Osteoblast (primary cell): Measurements from ENCODE around the gene ABCF3. TPM values are rescaled to one million over a fixed set of nuclear protein-coding genes. Genes with fewer than 3 reads are reported as not detected.
A peak's percentile ranks its signal among the peaks of the same experiment; 100 is the strongest.

ENCODE experiments used
- DNase-seq: peaks from one replicate; pipeline ENCODE4 v3.0.0; 2011; ENCODE audit warnings: low spot score, mixed read lengths; ENCODE audit not compliant: insufficient read length; ENCODE audit errors: missing footprints
- H2AFZ ChIP-seq: 2 replicates; pipeline ENCODE4 v1.6.0; 2011; ENCODE audit warnings: mild to moderate bottlenecking, low read length
- H3K27ac ChIP-seq: 2 replicates; pipeline ENCODE4 v1.5.1; 2011; ENCODE audit warnings: mild to moderate bottlenecking, low read depth, low read length, moderate library complexity
- H3K27me3 ChIP-seq: 2 replicates; pipeline ENCODE4 v1.6.0; 2012; ENCODE audit warnings: mild to moderate bottlenecking, control low read depth, inconsistent platforms, low read length, moderate library complexity; ENCODE audit not compliant: insufficient read depth
- H3K36me3 ChIP-seq: 2 replicates; pipeline ENCODE4 v1.5.1; 2011; ENCODE audit warnings: mild to moderate bottlenecking, low read length, control low read depth, moderate library complexity; ENCODE audit not compliant: insufficient read depth
- H3K4me1 ChIP-seq: 2 replicates; pipeline ENCODE4 v1.5.1; 2011; ENCODE audit warnings: mild to moderate bottlenecking, low read length, control low read depth, moderate library complexity; ENCODE audit not compliant: insufficient read depth
- H3K4me2 ChIP-seq: 2 replicates; pipeline ENCODE4 v1.6.0; 2011; ENCODE audit warnings: mild to moderate bottlenecking, low read length; ENCODE audit not compliant: insufficient read depth
- H3K4me3 ChIP-seq: fragments of 200-600 bp; sonication (generic); 3 replicates; pipeline ENCODE4 v1.5.1; 2012; ENCODE audit warnings: mild to moderate bottlenecking, low read length, inconsistent platforms; ENCODE audit not compliant: insufficient read depth
- H3K79me2 ChIP-seq: 2 replicates; pipeline ENCODE4 v1.6.0; 2012; ENCODE audit warnings: mild to moderate bottlenecking, low read length, control low read depth, inconsistent platforms; ENCODE audit not compliant: insufficient read depth
- H3K9me3 ChIP-seq: 2 replicates; pipeline ENCODE4 v1.5.1; 2011; ENCODE audit warnings: low read depth, low read length, control low read depth
- H4K20me1 ChIP-seq: 2 replicates; pipeline ENCODE4 v1.6.0; 2012; ENCODE audit warnings: mild to moderate bottlenecking, low read length, control low read depth; ENCODE audit not compliant: insufficient read depth
- total RNA-seq: library from RNA; depleted of rRNA; stranded (reverse); fragments of >200 nt; gene quantifications from 2 replicates; pipeline ENCODE4 v1.2.3, GENCODE V29; 2012
- TF ChIP-seq, protein P1 (sequence below): IDR thresholded peaks from 2 replicates; pipeline ENCODE4 v1.5.1; 2011; ENCODE audit warnings: mild to moderate bottlenecking, low read depth, low read length, moderate library complexity; ENCODE audit errors: extremely low read depth

The ABCF3 gene
- total RNA-seq, 1 donor, result 46.7 TPM

- Histone ChIP-seq H2AFZ (no peak overlapping the region), H3K36me3 (no peaks in the 10 kb centered on the region), H3K4me3 (no peak overlapping the region), H3K4me2 (no peak overlapping the region), H3K27me3 (peaks cover 13% of the 10 kb centered on the region), H4K20me1 (no peaks in the 10 kb centered on the region), H3K79me2 (no peaks in the 10 kb centered on the region), H3K9me3 (no peaks in the 10 kb centered on the region), H3K27ac (no peak overlapping the region), H3K4me1 (no peaks in the 10 kb centered on the region)
- DNase-seq, result no peak
- TF ChIP-seq, protein P1, sequence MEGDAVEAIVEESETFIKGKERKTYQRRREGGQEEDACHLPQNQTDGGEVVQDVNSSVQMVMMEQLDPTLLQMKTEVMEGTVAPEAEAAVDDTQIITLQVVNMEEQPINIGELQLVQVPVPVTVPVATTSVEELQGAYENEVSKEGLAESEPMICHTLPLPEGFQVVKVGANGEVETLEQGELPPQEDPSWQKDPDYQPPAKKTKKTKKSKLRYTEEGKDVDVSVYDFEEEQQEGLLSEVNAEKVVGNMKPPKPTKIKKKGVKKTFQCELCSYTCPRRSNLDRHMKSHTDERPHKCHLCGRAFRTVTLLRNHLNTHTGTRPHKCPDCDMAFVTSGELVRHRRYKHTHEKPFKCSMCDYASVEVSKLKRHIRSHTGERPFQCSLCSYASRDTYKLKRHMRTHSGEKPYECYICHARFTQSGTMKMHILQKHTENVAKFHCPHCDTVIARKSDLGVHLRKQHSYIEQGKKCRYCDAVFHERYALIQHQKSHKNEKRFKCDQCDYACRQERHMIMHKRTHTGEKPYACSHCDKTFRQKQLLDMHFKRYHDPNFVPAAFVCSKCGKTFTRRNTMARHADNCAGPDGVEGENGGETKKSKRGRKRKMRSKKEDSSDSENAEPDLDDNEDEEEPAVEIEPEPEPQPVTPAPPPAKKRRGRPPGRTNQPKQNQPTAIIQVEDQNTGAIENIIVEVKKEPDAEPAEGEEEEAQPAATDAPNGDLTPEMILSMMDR, result no peak
Observed at GRCh38 chr3:184222521-184222920, 36.5 kb downstream of the ABCF3 start.

DNA sequence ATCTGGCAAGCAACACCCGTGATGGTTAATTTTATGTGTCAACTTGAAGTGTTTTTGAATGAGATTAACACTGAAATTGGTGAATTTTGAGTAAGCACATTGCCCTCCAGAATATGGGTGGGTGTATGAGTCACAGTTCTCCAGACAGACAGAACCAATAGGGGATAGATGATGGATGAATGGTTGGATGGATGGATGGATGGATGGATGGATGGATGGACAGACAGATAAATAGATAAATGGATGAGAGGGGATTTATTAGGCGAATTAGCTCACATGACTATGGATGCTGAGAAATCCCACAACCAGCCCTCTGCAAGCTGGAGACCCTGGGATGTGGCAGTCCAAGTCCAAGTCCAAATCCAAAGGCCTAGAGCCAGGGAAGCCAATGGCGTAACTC is 37.9 kb downstream of the ABCF3 start:
- Histone ChIP-seq H3K4me1 (no peaks in the 10 kb centered on the region), H3K27me3 (peaks cover 26% of the 10 kb centered on the region), H4K20me1 (no peaks in the 10 kb centered on the region), H3K79me2 (no peaks in the 10 kb centered on the region), H3K9me3 (no peaks in the 10 kb centered on the region), H2AFZ (no peak overlapping the region), H3K4me3 (no peak overlapping the region), H3K27ac (no peak overlapping the region), H3K4me2 (no peak overlapping the region), H3K36me3 (no peaks in the 10 kb centered on the region)
- DNase-seq, result no peak
- TF ChIP-seq, protein P1, result no peak

DNA sequence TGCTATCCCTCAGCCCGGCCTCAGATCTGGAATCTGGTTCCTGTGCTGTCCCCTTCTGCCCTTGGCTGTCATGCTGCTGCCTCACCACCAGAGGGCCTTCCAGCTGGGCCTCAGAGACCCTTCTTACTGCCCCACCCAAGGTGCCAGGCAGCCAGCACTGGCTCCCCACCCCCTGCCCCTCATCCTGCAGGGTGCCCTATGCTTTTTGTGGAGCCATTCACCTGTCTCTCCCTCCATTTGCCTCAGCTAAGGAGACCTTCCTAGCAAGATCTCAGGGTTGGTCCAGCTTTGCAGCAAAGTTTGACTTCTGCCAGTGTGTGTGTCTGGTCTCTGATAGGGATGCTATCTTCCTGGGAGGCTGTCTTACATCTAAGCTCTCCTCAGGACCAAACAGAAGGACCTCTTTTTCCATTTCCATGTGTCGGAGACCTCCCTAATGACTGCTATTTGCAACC is 41.5 kb downstream of the ABCF3 start:
- Histone ChIP-seq H3K4me3 (no peak overlapping the region), H3K9me3 (no peaks in the 10 kb centered on the region), H4K20me1 (no peaks in the 10 kb centered on the region), H3K79me2 (no peaks in the 10 kb centered on the region), H3K4me1 (no peaks in the 10 kb centered on the region), H3K36me3 (no peaks in the 10 kb centered on the region), H3K27ac (no peak overlapping the region), H3K27me3 (peaks cover 56% of the 10 kb centered on the region), H3K4me2 (no peak overlapping the region), H2AFZ (no peak overlapping the region)
- TF ChIP-seq, protein P1, result peak; percentile 65
- DNase-seq, result peak; percentile 96

- no peaks in the 10 kb centered on the region for H3K9me3 ChIP-seq
- no peak for DNase-seq
- H3K27me3 ChIP-seq, result peaks cover 62% of the 10 kb centered on the region
- H3K4me1 ChIP-seq, result no peaks in the 10 kb centered on the region
- no peak overlapping the region for H3K27ac ChIP-seq
- no peaks in the 10 kb centered on the region for H3K79me2 ChIP-seq
- no peak overlapping the region for H3K4me2 ChIP-seq
- H4K20me1 ChIP-seq, result no peaks in the 10 kb centered on the region
- TF ChIP-seq, protein P1, result no peak
- H3K4me3 ChIP-seq, result no peak overlapping the region
- H3K36me3 ChIP-seq, result no peaks in the 10 kb centered on the region
- H2AFZ ChIP-seq, result no peak overlapping the region
Observed at GRCh38 chr3:184228376-184229137, 42.6 kb downstream of the ABCF3 start.
